22Rv1 (cell line): ENCODE measurements around the gene F13A1.

Source experiments
- CTCF ChIP-seq: fragments of 450-650 bp; IDR thresholded peaks from 2 replicates; pipeline ENCODE4 v1.5.1; 2017; ENCODE audit warnings: mild to moderate bottlenecking
- ZFX ChIP-seq: fragments of 450-650 bp; IDR thresholded peaks from 2 replicates; pipeline ENCODE4 v1.6.1; 2017; ENCODE audit warnings: antibody characterized with exemption, borderline replicate concordance

DNA sequence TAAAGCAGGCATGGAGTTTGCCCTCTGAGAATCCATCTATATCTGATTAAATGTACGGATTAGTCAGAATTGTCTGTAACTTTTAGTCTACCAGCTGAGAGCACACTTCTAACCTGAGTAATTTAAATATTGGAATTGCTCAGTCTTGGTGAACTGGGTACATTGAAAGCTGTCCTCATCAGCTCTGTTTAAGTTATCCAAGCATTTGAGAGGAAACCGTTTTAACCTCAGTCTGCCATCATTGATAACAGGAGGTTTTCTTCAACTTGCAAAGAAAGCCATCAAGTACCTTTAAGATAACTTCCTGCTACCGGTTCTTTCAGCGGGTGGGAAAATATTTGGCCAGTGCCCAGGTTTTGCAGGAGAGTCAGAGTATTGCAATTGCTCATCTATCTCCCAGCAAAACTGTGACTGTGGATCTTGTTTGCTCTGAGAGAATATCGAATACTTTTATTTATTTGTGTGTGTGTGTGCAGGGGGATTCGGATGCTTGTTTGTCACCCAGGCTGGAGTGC, 31.1 kb upstream of the F13A1 start:
- TF ChIP-seq CTCF (no peak), ZFX (no peak)
